Neutrophil (primary cell): ENCODE measurements around the gene PLEKHA4.

Experiments used
- H3K27ac ChIP-seq: fragments of 200-600 bp; sonication (generic); 2 replicates; pipeline ENCODE4 v1.5.1; 2016; ENCODE audit warnings: mild to moderate bottlenecking, moderate library complexity
- H3K27me3 ChIP-seq: fragments of 200-600 bp; sonication (generic); 2 replicates; pipeline ENCODE4 v1.6.0; 2016; ENCODE audit warnings: mild to moderate bottlenecking
- H3K36me3 ChIP-seq: fragments of 200-600 bp; sonication (generic); 2 replicates; pipeline ENCODE4 v1.5.1; 2017
- H3K4me1 ChIP-seq, 2 experiments: fragments of 200-600 bp in 1 of 2; sonication (generic) in 1 of 2; 1 replicate in 1 of 2; 2 replicates in 1 of 2; pipeline versions ENCODE4 v1.5.1 to v1.6.1; 2013 to 2016; ENCODE audit warnings: low read depth in 1 of 2, low read length in 1 of 2, mild to moderate bottlenecking in 1 of 2, moderate library complexity in 1 of 2; ENCODE audit not compliant: control insufficient read depth in 1 of 2, insufficient read depth in 1 of 2
- H3K4me3 ChIP-seq, 2 experiments: fragments of 200-600 bp in 1 of 2; sonication (generic) in 1 of 2; 1 replicate in 1 of 2; 2 replicates in 1 of 2; pipeline ENCODE4 v1.5.1; 2013 to 2016; ENCODE audit warnings: low read depth in 1 of 2, low read length in 1 of 2, mild to moderate bottlenecking in 1 of 2, moderate library complexity in 1 of 2
- H3K9me3 ChIP-seq: fragments of 200-600 bp; sonication (generic); 2 replicates; pipeline ENCODE4 v1.5.1; 2016
- CTCF ChIP-seq: fragments of 200-600 bp; sonication (generic); IDR thresholded peaks from 2 replicates; pipeline ENCODE4 v1.5.1; 2016; ENCODE audit warnings: antibody characterized with exemption

The PLEKHA4 gene

GRCh38 chr19:48868114-48868886 lies at the start of gene PLEKHA4:
Gene PLEKHA4 (minus strand): TSS chr19:48868617. CDS start chr19:48867620, 997 bp downstream.
- Histone ChIP-seq H3K9me3 (no peaks in the 10 kb centered on the region), H3K27me3 (peaks cover 16% of the 10 kb centered on the region), H3K4me1 (peaks cover 7 to 11% of the 10 kb centered on the region in 2 experiments), H3K27ac (no peak within 1 kb of the TSS), H3K36me3 (peaks cover 3% of the 10 kb centered on the region), H3K4me3 (no peak within 1 kb of the TSS)
- TF ChIP-seq CTCF, result no peak

- Histone ChIP-seq H3K4me3 (no peak overlapping the region), H3K4me1 (no peaks in the 10 kb centered on the region)
Measured at GRCh38 chr19:48918071-48918470, 49.7 kb upstream of the PLEKHA4 start.

GRCh38 chr19:48915757-48916156 lies 47.3 kb upstream of the PLEKHA4 start:
- Histone ChIP-seq H3K4me3 (no peak overlapping the region), H3K27ac (no peak overlapping the region), H3K27me3 (no peaks in the 10 kb centered on the region), H3K9me3 (no peaks in the 10 kb centered on the region), H3K36me3 (peaks cover 92% of the 10 kb centered on the region), H3K4me1 (no peaks in the 10 kb centered on the region)
- TF ChIP-seq CTCF, result no peak

More at GRCh38 chr19:48918071-48918470, 49.7 kb upstream of the PLEKHA4 start:
- Histone ChIP-seq H3K27me3 (no peaks in the 10 kb centered on the region), H3K36me3 (peaks cover 93% of the 10 kb centered on the region), H3K27ac (no peak overlapping the region), H3K9me3 (no peaks in the 10 kb centered on the region)
- no peak for TF ChIP-seq CTCF

- H3K4me1 ChIP-seq, result no peaks in the 10 kb centered on the region
- no peaks in the 10 kb centered on the region for H3K27me3 ChIP-seq
- no peak overlapping the region for H3K4me3 ChIP-seq
- no peak overlapping the region for H3K27ac ChIP-seq
- H3K36me3 ChIP-seq, result peaks cover 96% of the 10 kb centered on the region
- TF ChIP-seq CTCF, result no peak
- H3K9me3 ChIP-seq, result no peaks in the 10 kb centered on the region
Measured at GRCh38 chr19:48914181-48914580, 45.8 kb upstream of the PLEKHA4 start.

- no peak for TF ChIP-seq CTCF
Measured at GRCh38 chr19:48913114-48913889, 44.9 kb upstream of the PLEKHA4 start.

More at GRCh38 chr19:48913114-48913889, 44.9 kb upstream of the PLEKHA4 start:
- H3K4me1 ChIP-seq, result no peaks in the 10 kb centered on the region
- H3K9me3 ChIP-seq, result no peaks in the 10 kb centered on the region
- H3K27me3 ChIP-seq, result no peaks in the 10 kb centered on the region
- H3K27ac ChIP-seq, result no peak overlapping the region
- H3K36me3 ChIP-seq, result peaks cover 95% of the 10 kb centered on the region
- H3K4me3 ChIP-seq, result no peak overlapping the region
